Mesodermal cell (in vitro differentiated cells): ENCODE measurements around the gene SAMD4A.

ENCODE experiments used
- H3K27ac ChIP-seq: 2 replicates; pipeline ENCODE4 v1.7.0; 2013; ENCODE audit warnings: mild to moderate bottlenecking, low read depth, low read length, moderate library complexity; ENCODE audit not compliant: severe bottlenecking
- H3K36me3 ChIP-seq: 2 replicates; pipeline ENCODE4 v1.7.1; 2013; ENCODE audit warnings: mild to moderate bottlenecking, low read length, moderate library complexity; ENCODE audit not compliant: control insufficient read depth, insufficient read depth
- H3K4me1 ChIP-seq: one replicate; pipeline ENCODE4 v1.7.1; 2013; ENCODE audit warnings: mild to moderate bottlenecking, low read length; ENCODE audit not compliant: insufficient read depth, control insufficient read depth, poor library complexity, severe bottlenecking
- H3K4me3 ChIP-seq: 2 replicates; pipeline ENCODE4 v1.7.0; 2013; ENCODE audit warnings: low read length, control low read depth, mild to moderate bottlenecking; ENCODE audit not compliant: insufficient read depth, poor library complexity, severe bottlenecking; ENCODE audit errors: extremely low read depth
- H3K9me3 ChIP-seq: 2 replicates; pipeline ENCODE4 v1.7.1; 2013; ENCODE audit warnings: mild to moderate bottlenecking, low read length, moderate library complexity; ENCODE audit not compliant: control insufficient read depth
- WGBS, 2 experiments: methylation state at CpG; one replicate each; pipeline ENCODE4 v1.1.5; 2013; ENCODE audit warnings: missing lambda C conversion rate in 2 of 2; ENCODE audit not compliant: insufficient coverage in 2 of 2; 5-methylcytosine and 5-hydroxymethylcytosine counted together

The SAMD4A gene

DNA sequence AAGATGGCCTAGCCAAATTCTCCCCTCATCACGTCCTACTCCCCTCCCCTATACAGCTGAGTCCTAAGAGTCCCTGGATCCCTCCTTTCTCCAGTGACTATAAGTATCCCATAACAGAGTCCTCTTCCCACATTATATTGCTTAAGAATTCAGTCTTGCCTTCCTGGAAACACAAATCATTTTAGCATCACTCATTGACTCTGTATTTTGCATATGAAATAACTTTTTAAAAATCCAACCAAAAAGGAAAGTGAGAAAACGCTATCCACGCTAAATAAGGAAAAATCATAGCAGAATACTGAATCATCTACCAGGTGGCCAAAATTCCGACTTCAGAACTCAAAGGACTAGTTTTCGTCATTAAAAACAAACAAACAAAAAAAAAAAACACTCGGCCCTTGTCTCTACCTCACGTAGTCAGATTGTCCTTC lies 205.5 kb downstream of the SAMD4A start:
- Histone ChIP-seq H3K4me3 (no peak overlapping the region), H3K9me3 (no peaks in the 10 kb centered on the region), H3K36me3 (peaks cover 76% of the 10 kb centered on the region), H3K27ac (peak overlapping the region; percentile 99), H3K4me1 (peaks cover 29% of the 10 kb centered on the region)
- WGBS, 2 experiments, result 91 to 94% methylated on average over 5 to 6 of the region's 7 CpGs

- H3K4me3 ChIP-seq, result no peak overlapping the region
- peaks cover 29% of the 10 kb centered on the region for H3K4me1 ChIP-seq
- H3K27ac ChIP-seq, result peak overlapping the region; percentile 99
- H3K36me3 ChIP-seq, result peaks cover 77% of the 10 kb centered on the region
- 31 to 39% methylated on average over 14 to 19 of the region's 19 CpGs for WGBS, 2 experiments
- no peaks in the 10 kb centered on the region for H3K9me3 ChIP-seq
These were observed 206.5 kb downstream of the SAMD4A start for GRCh38 chr14:54773171-54774006.

- no peak overlapping the region for H3K4me3 ChIP-seq
- no peaks in the 10 kb centered on the region for H3K9me3 ChIP-seq
- H3K36me3 ChIP-seq, result peaks cover 77% of the 10 kb centered on the region
- 94% methylated on average over 5 to 13 of the region's 15 CpGs for WGBS, 2 experiments
- no peak overlapping the region for H3K27ac ChIP-seq
- H3K4me1 ChIP-seq, result peaks cover 29% of the 10 kb centered on the region
These were observed 207.9 kb downstream of the SAMD4A start for GRCh38 chr14:54774824-54775223.

DNA sequence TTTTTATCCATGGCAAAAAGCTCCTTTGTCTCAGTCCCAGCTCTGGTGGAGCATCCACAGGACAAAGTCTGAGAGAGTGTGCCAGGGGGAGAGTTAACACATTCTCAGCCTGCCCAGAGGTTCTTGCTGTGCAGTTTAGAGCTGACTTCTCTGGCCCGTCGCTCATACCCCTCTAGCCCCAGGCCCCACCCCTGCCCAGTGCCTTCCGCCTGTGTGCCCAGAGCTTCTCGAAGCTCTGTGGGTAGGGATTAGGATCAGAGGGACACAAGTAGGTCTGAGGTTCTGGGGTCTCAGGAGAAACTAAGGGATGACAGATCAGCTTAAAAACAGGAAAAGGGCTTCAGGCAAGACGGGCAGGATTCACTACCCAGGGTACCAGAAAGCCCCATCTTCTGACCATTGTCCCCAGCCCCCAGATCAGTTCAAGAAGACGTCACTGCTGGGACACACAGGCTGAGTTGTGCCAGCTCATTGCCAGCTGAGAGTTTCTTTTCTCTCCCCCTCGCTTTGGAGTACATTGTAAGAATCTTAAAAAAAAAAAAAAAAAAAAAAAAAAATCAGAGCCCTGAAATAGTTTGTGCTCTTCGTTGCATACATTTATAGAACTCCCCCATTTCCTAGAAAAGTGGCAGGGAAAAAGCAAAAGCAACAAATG lies 208.7 kb downstream of the SAMD4A start:
- peaks cover 76% of the 10 kb centered on the region for H3K36me3 ChIP-seq
- no peak overlapping the region for H3K4me3 ChIP-seq
- no peak overlapping the region for H3K27ac ChIP-seq
- peaks cover 28% of the 10 kb centered on the region for H3K4me1 ChIP-seq
- H3K9me3 ChIP-seq, result no peaks in the 10 kb centered on the region
- WGBS, 2 experiments, result 88 to 94% methylated on average over 1 to 5 of the region's 8 CpGs

- WGBS, 2 experiments, result 95% methylated on average over 12 of the region's 12 CpGs
- Histone ChIP-seq H3K4me3 (no peak overlapping the region), H3K36me3 (peaks cover 80% of the 10 kb centered on the region), H3K4me1 (peaks cover 19% of the 10 kb centered on the region), H3K27ac (no peak overlapping the region), H3K9me3 (no peaks in the 10 kb centered on the region)
These were observed 209.6 kb downstream of the SAMD4A start for GRCh38 chr14:54776361-54777001.

- Histone ChIP-seq H3K9me3 (no peaks in the 10 kb centered on the region), H3K27ac (no peak overlapping the region), H3K4me1 (peaks cover 10% of the 10 kb centered on the region), H3K4me3 (no peak overlapping the region), H3K36me3 (peaks cover 82% of the 10 kb centered on the region)
- 76 to 83% methylated on average over 5 to 7 of the region's 8 CpGs for WGBS, 2 experiments
These were observed 210.5 kb downstream of the SAMD4A start for GRCh38 chr14:54777395-54777794.

DNA sequence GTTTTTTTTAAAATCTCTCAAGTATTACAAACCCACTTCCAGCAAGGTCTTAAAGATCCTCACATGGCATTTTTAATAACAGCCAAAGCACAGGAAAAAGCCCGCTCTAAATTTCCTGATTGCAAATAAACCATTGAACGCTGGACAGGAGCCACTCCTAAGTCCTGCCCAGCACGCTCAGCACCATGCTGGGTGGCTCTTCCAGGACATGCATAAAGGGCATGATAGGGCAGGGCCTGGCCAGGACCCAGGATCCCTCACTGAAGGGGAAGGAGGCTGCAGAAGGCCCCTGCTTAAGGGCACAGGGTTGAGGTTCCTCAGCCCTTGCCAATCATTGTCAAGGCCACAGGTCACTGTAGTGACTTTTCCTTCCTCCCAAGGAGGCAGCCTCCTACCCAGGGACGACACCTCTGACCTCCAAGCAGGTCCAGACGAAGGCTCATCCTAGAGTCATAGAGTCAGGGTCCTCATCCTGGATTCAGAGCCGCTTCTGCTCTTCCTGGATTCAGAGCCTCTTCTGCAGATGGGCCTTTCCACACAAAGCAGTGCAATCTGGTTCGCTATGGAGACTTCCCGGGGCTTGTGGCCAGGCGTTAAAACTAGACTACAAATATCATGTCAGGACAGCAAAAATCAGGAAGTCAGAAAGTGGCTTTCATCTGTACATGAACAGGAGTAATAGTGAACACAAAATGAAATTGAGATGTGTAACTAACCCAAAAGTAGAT lies 211.9 kb downstream of the SAMD4A start:
- Histone ChIP-seq H3K27ac (no peak overlapping the region), H3K4me3 (no peak overlapping the region), H3K36me3 (peaks cover 96% of the 10 kb centered on the region), H3K4me1 (peaks cover 2% of the 10 kb centered on the region), H3K9me3 (no peaks in the 10 kb centered on the region)
- WGBS, 2 experiments, result 92 to 95% methylated on average over 8 to 9 of the region's 9 CpGs

GRCh38 chr14:54781080-54781479 lies 214.2 kb downstream of the SAMD4A start:
- Histone ChIP-seq H3K27ac (no peak overlapping the region), H3K36me3 (peaks cover 91% of the 10 kb centered on the region), H3K4me1 (no peaks in the 10 kb centered on the region), H3K4me3 (no peak overlapping the region), H3K9me3 (no peaks in the 10 kb centered on the region)
- 93 to 94% methylated on average over 6 of the region's 6 CpGs for WGBS, 2 experiments

DNA sequence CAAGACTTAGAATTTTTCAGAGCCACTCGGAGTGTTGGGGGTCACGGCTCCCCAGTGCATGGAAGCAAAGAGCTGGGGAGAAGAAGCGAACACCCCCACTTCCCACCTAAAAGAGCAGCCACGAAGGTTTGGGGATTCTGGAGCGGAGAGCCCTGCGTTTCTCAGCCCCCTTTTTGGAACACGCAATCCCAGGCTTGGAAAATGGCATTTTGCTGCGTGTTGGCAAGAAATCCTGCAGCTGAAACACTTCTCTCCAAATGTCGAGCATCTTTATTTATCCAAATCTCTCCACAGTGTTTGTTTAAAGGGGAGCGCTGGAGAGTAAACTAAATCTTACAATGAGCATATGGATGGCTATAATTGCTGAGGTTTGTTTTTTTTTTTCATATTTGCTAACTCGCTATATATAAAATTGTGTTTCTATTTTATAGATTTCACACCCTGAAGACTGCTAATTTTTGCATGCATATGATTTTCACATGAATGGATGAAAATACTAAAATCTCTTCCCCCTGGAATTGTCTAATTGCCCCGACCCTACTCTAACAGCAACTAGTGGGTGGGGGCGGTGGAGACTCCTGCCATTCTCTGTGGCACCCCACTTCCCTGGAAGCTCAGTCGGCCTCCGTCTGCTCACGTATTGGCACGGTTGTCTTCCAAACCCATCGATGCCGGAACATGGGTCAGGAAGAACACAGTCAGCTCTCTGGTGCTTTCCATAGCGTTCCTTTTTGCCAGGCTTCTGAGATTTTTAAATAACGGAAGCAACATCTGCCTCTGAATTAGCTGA lies 215.2 kb downstream of the SAMD4A start:
- Histone ChIP-seq H3K9me3 (no peaks in the 10 kb centered on the region), H3K4me3 (no peak overlapping the region), H3K36me3 (peaks cover 91% of the 10 kb centered on the region), H3K27ac (no peak overlapping the region), H3K4me1 (no peaks in the 10 kb centered on the region)
- WGBS, 2 experiments, result 98 to 99% methylated on average over 12 to 13 of the region's 21 CpGs
